Neural progenitor cell (in vitro differentiated cells): ENCODE results near the gene ACACA.

Experiments
- EZH2 ChIP-seq: fragments of 200-600 bp; sonication (generic); IDR thresholded peaks from 2 replicates; pipeline ENCODE4 v1.6.1; 2017; ENCODE audit warnings: antibody characterized with exemption, mild to moderate bottlenecking, moderate library complexity
- EZH2phosphoT487 ChIP-seq: fragments of 200-600 bp; sonication (generic); IDR thresholded peaks from 2 replicates; pipeline ENCODE4 v1.6.1; 2017; ENCODE audit warnings: antibody characterized with exemption
- TF ChIP-seq, protein P1 (sequence below): fragments of 200-600 bp; sonication (generic); IDR thresholded peaks from 2 replicates; pipeline ENCODE4 v1.5.1; 2017; ENCODE audit warnings: antibody characterized with exemption, mild to moderate bottlenecking

DNA sequence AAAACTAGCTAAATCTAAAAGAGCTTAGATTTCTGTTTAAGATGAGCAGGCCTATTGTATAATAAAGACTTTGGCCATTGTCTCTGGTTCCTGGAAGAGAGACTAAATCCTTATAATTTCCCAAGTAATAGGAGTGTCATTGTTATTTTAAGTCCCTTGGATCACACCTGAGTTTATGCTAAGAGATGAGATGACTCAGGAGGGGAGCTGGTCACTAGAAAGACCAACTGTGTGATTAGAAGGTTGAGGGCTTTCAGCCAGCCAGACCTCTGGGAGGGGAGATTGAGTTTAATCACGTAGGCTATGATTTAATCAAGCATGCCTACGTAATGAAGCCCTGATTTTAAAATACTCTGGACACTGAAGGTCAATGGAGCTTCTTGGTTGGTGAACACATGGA lies 187.8 kb downstream of the ACACA start:
- TF ChIP-seq, protein P1, sequence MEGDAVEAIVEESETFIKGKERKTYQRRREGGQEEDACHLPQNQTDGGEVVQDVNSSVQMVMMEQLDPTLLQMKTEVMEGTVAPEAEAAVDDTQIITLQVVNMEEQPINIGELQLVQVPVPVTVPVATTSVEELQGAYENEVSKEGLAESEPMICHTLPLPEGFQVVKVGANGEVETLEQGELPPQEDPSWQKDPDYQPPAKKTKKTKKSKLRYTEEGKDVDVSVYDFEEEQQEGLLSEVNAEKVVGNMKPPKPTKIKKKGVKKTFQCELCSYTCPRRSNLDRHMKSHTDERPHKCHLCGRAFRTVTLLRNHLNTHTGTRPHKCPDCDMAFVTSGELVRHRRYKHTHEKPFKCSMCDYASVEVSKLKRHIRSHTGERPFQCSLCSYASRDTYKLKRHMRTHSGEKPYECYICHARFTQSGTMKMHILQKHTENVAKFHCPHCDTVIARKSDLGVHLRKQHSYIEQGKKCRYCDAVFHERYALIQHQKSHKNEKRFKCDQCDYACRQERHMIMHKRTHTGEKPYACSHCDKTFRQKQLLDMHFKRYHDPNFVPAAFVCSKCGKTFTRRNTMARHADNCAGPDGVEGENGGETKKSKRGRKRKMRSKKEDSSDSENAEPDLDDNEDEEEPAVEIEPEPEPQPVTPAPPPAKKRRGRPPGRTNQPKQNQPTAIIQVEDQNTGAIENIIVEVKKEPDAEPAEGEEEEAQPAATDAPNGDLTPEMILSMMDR: no peak
- TF ChIP-seq EZH2 (no peak), EZH2phosphoT487 (no peak)
